GM06990 (cell line): ENCODE results near the gene PKD2L1.

Experiments
- DNase-seq: peaks from one replicate; pipeline ENCODE4 v3.0.0-alpha.2; 2011; ENCODE audit not compliant: insufficient read length; ENCODE audit errors: extremely low read depth
- H3K27me3 ChIP-seq: replicated peaks from 2 replicates; pipeline ENCODE4 v1.6.0; 2011; ENCODE audit warnings: low read length; ENCODE audit not compliant: control insufficient read depth, insufficient read depth
- H3K36me3 ChIP-seq: 2 replicates; pipeline ENCODE4 v1.5.1; 2011; ENCODE audit warnings: low read length; ENCODE audit not compliant: control insufficient read depth, insufficient read depth
- H3K4me3 ChIP-seq: replicated peaks from 2 replicates; pipeline ENCODE4 v1.5.1; 2011; ENCODE audit warnings: low read depth, mild to moderate bottlenecking, control low read depth, low read length
- TF ChIP-seq, protein P1 (sequence below): IDR thresholded peaks from 2 replicates; pipeline ENCODE4 v1.5.1; 2011; ENCODE audit warnings: low read length, control low read depth, mild to moderate bottlenecking, inconsistent platforms; ENCODE audit not compliant: insufficient read depth, poor library complexity, severe bottlenecking

The PKD2L1 gene

DNA sequence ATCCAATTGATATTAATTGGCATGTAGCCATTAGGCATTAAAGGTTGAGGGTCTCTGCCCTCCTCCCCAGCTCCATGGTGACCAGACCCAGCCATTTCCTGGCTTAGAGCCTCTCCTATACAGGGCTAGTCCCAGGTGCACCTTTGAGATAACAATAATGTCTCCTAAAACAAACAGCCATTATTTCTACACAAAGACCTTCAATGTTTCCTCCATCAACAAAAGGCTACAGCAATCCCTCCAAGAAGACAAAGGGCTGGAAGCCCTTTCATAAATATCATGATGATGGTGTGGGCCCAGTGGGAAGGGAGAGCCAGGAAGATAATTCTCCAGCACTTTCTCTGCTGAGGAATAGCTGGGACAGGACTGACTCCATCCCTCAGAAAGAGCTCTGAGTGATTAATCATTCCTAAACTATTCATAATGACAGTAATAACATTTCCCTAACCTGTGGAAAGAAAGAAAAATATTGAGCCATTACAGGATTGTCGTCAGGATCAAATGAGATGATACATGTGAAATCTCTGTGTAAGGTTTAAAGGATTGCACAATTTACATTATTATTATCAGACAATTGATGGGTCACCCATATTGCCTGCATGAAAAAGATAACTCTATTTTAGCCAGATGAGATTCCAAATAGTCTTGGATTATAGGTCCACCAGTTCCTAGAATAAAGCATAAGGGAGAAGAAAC lies 10.2 kb downstream of the PKD2L1 start:
- H3K4me3 ChIP-seq: no peak overlapping the region
- H3K27me3 ChIP-seq: no peaks in the 10 kb centered on the region
- TF ChIP-seq, protein P1, sequence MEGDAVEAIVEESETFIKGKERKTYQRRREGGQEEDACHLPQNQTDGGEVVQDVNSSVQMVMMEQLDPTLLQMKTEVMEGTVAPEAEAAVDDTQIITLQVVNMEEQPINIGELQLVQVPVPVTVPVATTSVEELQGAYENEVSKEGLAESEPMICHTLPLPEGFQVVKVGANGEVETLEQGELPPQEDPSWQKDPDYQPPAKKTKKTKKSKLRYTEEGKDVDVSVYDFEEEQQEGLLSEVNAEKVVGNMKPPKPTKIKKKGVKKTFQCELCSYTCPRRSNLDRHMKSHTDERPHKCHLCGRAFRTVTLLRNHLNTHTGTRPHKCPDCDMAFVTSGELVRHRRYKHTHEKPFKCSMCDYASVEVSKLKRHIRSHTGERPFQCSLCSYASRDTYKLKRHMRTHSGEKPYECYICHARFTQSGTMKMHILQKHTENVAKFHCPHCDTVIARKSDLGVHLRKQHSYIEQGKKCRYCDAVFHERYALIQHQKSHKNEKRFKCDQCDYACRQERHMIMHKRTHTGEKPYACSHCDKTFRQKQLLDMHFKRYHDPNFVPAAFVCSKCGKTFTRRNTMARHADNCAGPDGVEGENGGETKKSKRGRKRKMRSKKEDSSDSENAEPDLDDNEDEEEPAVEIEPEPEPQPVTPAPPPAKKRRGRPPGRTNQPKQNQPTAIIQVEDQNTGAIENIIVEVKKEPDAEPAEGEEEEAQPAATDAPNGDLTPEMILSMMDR: no peak
- no peak for DNase-seq
- no peaks in the 10 kb centered on the region for H3K36me3 ChIP-seq

DNA sequence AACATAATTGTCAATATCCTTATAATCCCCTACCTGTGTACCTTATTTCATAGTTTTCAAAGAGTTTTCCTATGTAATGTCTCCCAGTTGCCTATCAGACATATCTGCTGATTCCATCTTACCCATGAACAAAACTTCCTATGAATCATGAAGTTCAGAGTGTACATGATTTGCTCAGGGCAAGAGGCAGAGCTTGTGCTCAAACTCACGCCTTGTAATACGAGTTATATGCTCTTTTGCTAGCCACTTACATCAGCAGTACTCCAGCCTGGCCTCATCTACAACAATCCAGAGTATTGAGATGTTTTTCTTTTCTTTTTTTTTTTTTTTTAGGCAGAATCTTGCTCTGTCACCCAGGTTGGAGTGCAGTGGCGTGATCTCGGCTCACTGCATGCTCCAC lies 11.8 kb downstream of the PKD2L1 start:
- TF ChIP-seq, protein P1: no peak
- no peaks in the 10 kb centered on the region for H3K36me3 ChIP-seq
- DNase-seq: no peak
- no peak overlapping the region for H3K4me3 ChIP-seq
- no peaks in the 10 kb centered on the region; the same call in 1 of the 2 replicates for H3K27me3 ChIP-seq

DNA sequence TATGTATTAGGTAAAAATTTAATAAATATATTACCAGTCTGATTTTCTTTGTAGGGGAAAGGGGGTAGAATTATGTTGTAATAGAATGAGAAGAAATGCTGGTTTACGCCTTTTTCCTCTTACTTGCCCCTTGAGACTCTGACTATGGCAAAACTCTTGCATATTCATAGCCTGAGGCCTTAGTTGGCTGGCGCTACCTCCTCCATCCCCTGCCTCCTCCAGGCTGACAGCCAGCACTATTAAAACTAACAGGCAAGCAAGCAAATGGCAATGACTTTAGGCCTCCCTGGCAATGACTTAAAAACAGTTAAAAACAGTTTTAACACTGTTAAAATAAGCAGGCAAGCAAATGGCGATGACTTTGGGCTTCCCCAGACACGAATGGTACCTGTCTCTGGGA lies 14.4 kb downstream of the PKD2L1 start:
- no peak for DNase-seq
- Histone ChIP-seq H3K4me3 (no peak overlapping the region), H3K36me3 (no peaks in the 10 kb centered on the region), H3K27me3 (no peaks in the 10 kb centered on the region; the same call in 1 of the 2 replicates)
- TF ChIP-seq, protein P1: no peak

GRCh38 chr10:100311298-100311697 lies 18.7 kb downstream of the PKD2L1 start:
- TF ChIP-seq, protein P1: no peak
- Histone ChIP-seq H3K27me3 (no peaks in the 10 kb centered on the region; the same call in 1 of the 2 replicates), H3K4me3 (no peak overlapping the region), H3K36me3 (no peaks in the 10 kb centered on the region)
- no peak for DNase-seq

GRCh38 chr10:100307684-100308083 lies 22.3 kb downstream of the PKD2L1 start:
- H3K4me3 ChIP-seq: no peak overlapping the region

More at GRCh38 chr10:100307684-100308083, 22.3 kb downstream of the PKD2L1 start:
- H3K27me3 ChIP-seq: peaks cover 2% of the 10 kb centered on the region
- no peak for DNase-seq
- no peaks in the 10 kb centered on the region for H3K36me3 ChIP-seq
- TF ChIP-seq, protein P1: no peak
